Mesenchymal stem cell (in vitro differentiated cells and primary cell): ENCODE measurements around the gene IFT27. TPM values are rescaled to one million over a fixed set of nuclear protein-coding genes. Genes with fewer than 3 reads are reported as not detected.
A peak's percentile ranks its signal among the peaks of the same experiment; 100 is the strongest.

ENCODE experiments used
- DNase-seq: peaks from one replicate; pipeline ENCODE4 v3.0.0-alpha.2; 2013
- H2AFZ ChIP-seq: one replicate; pipeline ENCODE4 v1.6.1; 2013; ENCODE audit warnings: low read depth, mild to moderate bottlenecking, control low read depth, inconsistent platforms, low read length, moderate library complexity
- H2AK5ac ChIP-seq: 2 replicates; pipeline ENCODE4 v1.6.1; 2013; ENCODE audit warnings: low read length, moderate library complexity, mild to moderate bottlenecking, inconsistent platforms; ENCODE audit not compliant: severe bottlenecking
- H2BK120ac ChIP-seq: one replicate; pipeline ENCODE4 v1.6.1; 2013; ENCODE audit warnings: low read depth, mild to moderate bottlenecking, inconsistent platforms, low read length, moderate library complexity
- H2BK12ac ChIP-seq, 2 experiments: one replicate each; pipeline ENCODE4 v1.6.1; 2013; ENCODE audit warnings: inconsistent platforms in 2 of 2, low read length in 2 of 2, mild to moderate bottlenecking in 2 of 2, moderate library complexity in 2 of 2, control low read depth in 1 of 2
- H2BK15ac ChIP-seq: one replicate; pipeline ENCODE4 v1.6.1; 2013; ENCODE audit warnings: mild to moderate bottlenecking, low read depth, inconsistent platforms; ENCODE audit not compliant: poor library complexity, severe bottlenecking
- H2BK5ac ChIP-seq: 2 replicates; pipeline ENCODE4 v1.6.1; 2013; ENCODE audit warnings: low read depth, mild to moderate bottlenecking, low read length, control low read depth, inconsistent platforms; ENCODE audit not compliant: poor library complexity, severe bottlenecking
- H3K14ac ChIP-seq, 2 experiments: one replicate each; pipeline ENCODE4 v1.6.1; 2013; ENCODE audit warnings: inconsistent platforms in 2 of 2, low read length in 2 of 2, control low read depth in 1 of 2, mild to moderate bottlenecking in 1 of 2, moderate library complexity in 1 of 2
- H3K18ac ChIP-seq, 2 experiments: one replicate each; pipeline ENCODE4 v1.6.1; 2013; ENCODE audit warnings: inconsistent platforms in 2 of 2, low read length in 2 of 2, control low read depth in 1 of 2, low read depth in 1 of 2, mild to moderate bottlenecking in 1 of 2
- H3K23ac ChIP-seq, 2 experiments: one replicate each; pipeline ENCODE4 v1.6.1; 2013; ENCODE audit warnings: inconsistent platforms in 2 of 2, low read length in 2 of 2, mild to moderate bottlenecking in 2 of 2, moderate library complexity in 2 of 2, control low read depth in 1 of 2
- H3K27ac ChIP-seq: 2 replicates; pipeline ENCODE4 v1.5.1; 2013; ENCODE audit warnings: mild to moderate bottlenecking, moderate library complexity, low read length, control low read depth, inconsistent platforms; ENCODE audit not compliant: poor library complexity, severe bottlenecking
- H3K27me3 ChIP-seq, 2 experiments: 2 replicates each; pipeline versions ENCODE4 v1.6.1 to v1.7.0; 2013; ENCODE audit warnings: low read length in 2 of 2, mild to moderate bottlenecking in 2 of 2, moderate library complexity in 2 of 2, control low read depth in 1 of 2, inconsistent platforms in 1 of 2; ENCODE audit not compliant: control insufficient read depth in 1 of 2, insufficient read depth in 1 of 2
- H3K36me3 ChIP-seq, 2 experiments: 2 replicates each; pipeline versions ENCODE4 v1.6.1 to v1.7.0; 2013; ENCODE audit warnings: low read length in 2 of 2, control low read depth in 1 of 2, inconsistent platforms in 1 of 2, low read depth in 1 of 2, mild to moderate bottlenecking in 1 of 2; ENCODE audit not compliant: insufficient read depth in 2 of 2, control insufficient read depth in 1 of 2
- H3K4ac ChIP-seq, 2 experiments: one replicate each; pipeline ENCODE4 v1.6.1; 2013; ENCODE audit warnings: inconsistent platforms in 2 of 2, low read length in 2 of 2, mild to moderate bottlenecking in 2 of 2, moderate library complexity in 2 of 2, control low read depth in 1 of 2, low read depth in 1 of 2
- H3K4me1 ChIP-seq: 2 replicates; pipeline ENCODE4 v1.6.1; 2013; ENCODE audit warnings: low read depth, low read length, control low read depth; ENCODE audit not compliant: control insufficient read depth, insufficient read depth
- H3K4me2 ChIP-seq: 2 replicates; pipeline ENCODE4 v1.6.1; 2013; ENCODE audit warnings: low read length, mild to moderate bottlenecking, inconsistent platforms; ENCODE audit not compliant: poor library complexity, severe bottlenecking
- H3K4me3 ChIP-seq, 2 experiments: 2 replicates each; pipeline versions ENCODE4 v1.5.1 to v1.7.0; 2013; ENCODE audit warnings: low read length in 2 of 2, mild to moderate bottlenecking in 2 of 2, control low read depth in 1 of 2, low read depth in 1 of 2; ENCODE audit not compliant: insufficient read depth in 1 of 2
- H3K79me1 ChIP-seq: replicated peaks from 2 replicates; pipeline ENCODE4 v1.6.1; 2013; ENCODE audit warnings: mild to moderate bottlenecking, control low read depth, low read length, inconsistent platforms; ENCODE audit not compliant: poor library complexity, severe bottlenecking
- H3K9ac ChIP-seq: 2 replicates; pipeline ENCODE4 v1.7.0; 2013; ENCODE audit warnings: mild to moderate bottlenecking, low read length, moderate library complexity
- H3K9me3 ChIP-seq: 2 replicates; pipeline ENCODE4 v1.7.0; 2013; ENCODE audit warnings: mild to moderate bottlenecking, low read length; ENCODE audit not compliant: control insufficient read depth
- H4K8ac ChIP-seq: one replicate; pipeline ENCODE4 v1.6.1; 2013; ENCODE audit warnings: inconsistent platforms, mild to moderate bottlenecking, low read length, moderate library complexity
- H4K91ac ChIP-seq: one replicate; pipeline ENCODE4 v1.6.1; 2013; ENCODE audit warnings: mild to moderate bottlenecking, low read length, inconsistent platforms
- WGBS: methylation state at CpG from one replicate; pipeline ENCODE4 v1.1.7; 2013; ENCODE audit warnings: mixed read lengths; 5-methylcytosine and 5-hydroxymethylcytosine counted together
- polyA plus RNA-seq, 2 experiments: library from polyadenylated mRNA; stranded (reverse); fragments of 200-250 nt; gene quantifications; one replicate each; pipeline ENCODE4 v1.2.3, GENCODE V29; 2013

IFT27 gene
- polyA plus RNA-seq (2013, experiment 1 of 2) = 31.2 TPM
- polyA plus RNA-seq (2013, experiment 2 of 2) = 31.2 TPM

- Histone ChIP-seq H3K4ac (peak within 1 kb of the TSS in 1 of 2 experiments; percentile 96), H2BK12ac (peak within 1 kb of the TSS in 1 of 2 experiments; percentile 15), H2AFZ (peak within 1 kb of the TSS; percentile 91), H3K4me3 (peak within 1 kb of the TSS; percentile 85 to 89), H3K4me2 (peak within 1 kb of the TSS; percentile 68), H3K18ac (peak within 1 kb of the TSS; percentile 64 to 92), H3K27me3 (no peaks in the 10 kb centered on the region), H2BK15ac (no peak within 1 kb of the TSS), H2BK120ac (peak within 1 kb of the TSS; percentile 88), H3K14ac (peak within 1 kb of the TSS in 1 of 2 experiments; percentile 66), H3K36me3 (peaks cover 5 to 15% of the 10 kb centered on the region in 2 experiments), H3K27ac (no peak within 1 kb of the TSS), H3K79me1 (peaks cover 14% of the 10 kb centered on the region), H2BK5ac (no peak within 1 kb of the TSS), H2AK5ac (no peak within 1 kb of the TSS), H4K91ac (no peak within 1 kb of the TSS), H3K9me3 (no peaks in the 10 kb centered on the region), H3K9ac (peak within 1 kb of the TSS; percentile 88), H3K4me1 (peaks cover 3% of the 10 kb centered on the region), H3K23ac (no peak within 1 kb of the TSS), H4K8ac (peak within 1 kb of the TSS; percentile 74)
- WGBS = under 1% methylated on average over 38 of the region's 43 CpGs
- peak; percentile 100 for DNase-seq
Measured at GRCh38 chr22:36775964-36776669, at the start of gene IFT27. Gene IFT27, minus strand, starts transcription at chr22:36776119. Its CDS starts 412 bp downstream, at chr22:36775707.

- Histone ChIP-seq H2AFZ (no peak overlapping the region), H2BK15ac (no peak overlapping the region), H3K4ac (no peak overlapping the region), H4K8ac (no peak overlapping the region), H3K23ac (no peak overlapping the region), H3K4me3 (peak overlapping the region in 1 of 2 experiments; percentile 14), H3K4me1 (peaks cover 11% of the 10 kb centered on the region), H2AK5ac (no peak overlapping the region), H2BK120ac (no peak overlapping the region), H4K91ac (peak overlapping the region; percentile 63), H3K27me3 (peaks cover 52 to 97% of the 10 kb centered on the region in 2 experiments), H2BK12ac (no peak overlapping the region), H3K18ac (no peak overlapping the region), H3K9ac (no peak overlapping the region), H3K79me1 (no peaks in the 10 kb centered on the region), H3K4me2 (no peak overlapping the region), H3K36me3 (no peaks in the 10 kb centered on the region), H3K9me3 (no peaks in the 10 kb centered on the region), H2BK5ac (no peak overlapping the region), H3K14ac (peak overlapping the region in 1 of 2 experiments; percentile 77), H3K27ac (no peak overlapping the region)
- DNase-seq = no peak
- 92% methylated on average over 2 of the region's 2 CpGs for WGBS
Measured at GRCh38 chr22:36824655-36825054, 48.7 kb upstream of the IFT27 start.

- WGBS = 62% methylated on average over 17 of the region's 17 CpGs
- H3K4me1 ChIP-seq = peaks cover 19% of the 10 kb centered on the region
- H3K18ac ChIP-seq = no peak overlapping the region
Measured at GRCh38 chr22:36823186-36823839, 47.4 kb upstream of the IFT27 start.

GRCh38 chr22:36822581-36822980, 46.7 kb upstream of the IFT27 start:
- H2BK12ac ChIP-seq = no peak overlapping the region
- H3K9me3 ChIP-seq = no peaks in the 10 kb centered on the region
- no peak overlapping the region for H2BK15ac ChIP-seq
- H3K27me3 ChIP-seq = peaks cover 66 to 97% of the 10 kb centered on the region in 2 experiments
- H4K8ac ChIP-seq = no peak overlapping the region
- H2AFZ ChIP-seq = no peak overlapping the region
- 55% methylated on average over 6 of the region's 6 CpGs for WGBS
- H3K4me3 ChIP-seq = no peak overlapping the region
- H3K4ac ChIP-seq = no peak overlapping the region
- peak overlapping the region; percentile 46 for H3K27ac ChIP-seq
- H3K14ac ChIP-seq = no peak overlapping the region
- no peak overlapping the region for H2AK5ac ChIP-seq
- H3K79me1 ChIP-seq = no peaks in the 10 kb centered on the region
- H3K9ac ChIP-seq = no peak overlapping the region
- no peak overlapping the region for H4K91ac ChIP-seq
- peaks cover 24% of the 10 kb centered on the region for H3K4me1 ChIP-seq
- no peak overlapping the region for H3K18ac ChIP-seq
- no peak overlapping the region for H3K23ac ChIP-seq
- no peak overlapping the region for H2BK120ac ChIP-seq
- no peak for DNase-seq
- H2BK5ac ChIP-seq = no peak overlapping the region
- no peak overlapping the region for H3K4me2 ChIP-seq
- no peaks in the 10 kb centered on the region for H3K36me3 ChIP-seq

More at GRCh38 chr22:36823186-36823839, 47.4 kb upstream of the IFT27 start:
- Histone ChIP-seq H3K27me3 (peaks cover 59 to 97% of the 10 kb centered on the region in 2 experiments), H2BK12ac (no peak overlapping the region), H3K14ac (no peak overlapping the region), H3K4ac (no peak overlapping the region), H2AFZ (no peak overlapping the region), H3K9me3 (no peaks in the 10 kb centered on the region), H3K4me3 (no peak overlapping the region), H3K4me2 (no peak overlapping the region), H3K79me1 (no peaks in the 10 kb centered on the region), H3K36me3 (no peaks in the 10 kb centered on the region), H3K27ac (peak overlapping the region; percentile 46), H2BK15ac (no peak overlapping the region), H4K91ac (no peak overlapping the region), H3K9ac (no peak overlapping the region), H2BK120ac (no peak overlapping the region), H3K23ac (no peak overlapping the region), H2AK5ac (no peak overlapping the region), H2BK5ac (peak overlapping the region; percentile 15), H4K8ac (no peak overlapping the region)
- peak; percentile 3 for DNase-seq
